Left cardiac atrium (tissue), 4 donors: ENCODE data around the gene RYR2. TPM values are rescaled to one million over a fixed set of nuclear protein-coding genes. Genes with fewer than 3 reads are reported as not detected.

Source experiments
- ATAC-seq, 2 donors: fragments of 200-7000 bp; cut with Tn5 transposase; one replicate each; pipeline ENCODE4 v1.9.1; 2020; ENCODE audit warnings: mild to moderate bottlenecking in 2 of 2, moderate library complexity in 2 of 2
- DNase-seq: peaks from one replicate; pipeline ENCODE4 v3.0.0-alpha.2; 2020
- intact Hi-C, 2 donors: fragments of 100-400 bp; cut with DNase I; formaldehyde crosslinking; loops; one replicate each; pipeline versions ENCODE4 v1.14.1 to v1.15.1; 2022 to 2023
- total RNA-seq, 2 donors: library from RNA; stranded (reverse); fragmentation: NEBNext Ultra II Directional; extraction: Animal tissue kit (Norgen Biotek cat#: 25700); gene quantifications; one replicate each; pipeline ENCODE4 v1.2.1, GENCODE V29; 2021
- donor health status: DM: no; HTN: yes; CAD: no.
- donor health status: DM: no; HTN: yes; CAD: no; lungs with severe emphysema.
- donor health status: DM: yes; HTN: yes; CAD: no.
- donor health status: Dilated cardiomyopathy.

Gene RYR2
- total RNA-seq, 2 donors from 2014 or later: 433 to 446 TPM

DNA sequence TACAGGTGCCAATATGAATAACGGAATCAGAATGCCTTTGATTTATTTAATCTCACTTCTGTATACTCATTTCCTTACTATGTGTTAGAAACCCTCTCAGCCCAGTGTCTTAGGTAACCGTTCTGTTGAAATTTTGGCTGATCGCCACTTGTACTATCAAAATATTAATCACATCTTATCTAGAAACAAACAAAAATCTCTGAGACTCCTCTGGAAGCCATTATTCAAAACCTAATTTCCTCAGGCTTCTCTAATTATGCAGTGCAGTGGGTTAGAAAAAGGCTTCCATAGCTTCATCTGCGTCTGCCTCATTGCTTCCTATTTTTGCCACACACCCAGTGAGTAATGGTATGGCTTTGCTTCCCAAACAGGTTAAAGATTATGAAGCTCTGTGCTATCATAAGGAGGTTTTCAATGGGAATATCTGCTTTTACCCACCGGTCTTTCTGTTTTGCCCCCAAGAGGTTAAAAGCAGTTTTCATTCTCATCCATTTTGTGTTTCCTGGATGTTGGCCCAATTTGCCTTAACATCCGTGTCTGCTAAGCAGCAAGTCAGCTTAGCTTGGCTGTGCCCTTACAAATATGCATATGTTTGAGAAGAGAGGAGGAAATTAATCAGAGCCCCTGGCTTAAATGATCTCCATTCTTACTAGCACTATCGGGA, 129.6 kb downstream of the RYR2 start:
- intact Hi-C loops: no loop called here
- no peak for DNase-seq
- ATAC-seq: peak in 1 of 2 donors; percentile 47

DNA sequence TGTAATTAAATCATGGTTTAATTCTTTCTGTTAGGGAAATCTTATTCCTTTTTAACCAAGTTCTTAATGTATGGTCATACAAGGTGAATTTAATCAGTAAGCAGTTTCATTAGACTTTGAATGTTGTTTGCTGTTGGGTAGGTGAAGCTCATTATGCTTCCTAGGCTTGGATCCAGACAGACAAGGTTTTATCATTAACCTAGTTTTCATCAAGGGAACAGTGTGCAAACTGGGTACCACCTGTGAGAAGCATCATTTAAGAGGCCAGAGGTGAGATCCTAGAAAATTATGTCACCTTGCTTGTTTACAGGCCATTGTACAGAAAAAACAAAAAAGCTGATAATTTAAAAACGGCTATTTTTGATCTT, 130.1 kb downstream of the RYR2 start:
- ATAC-seq: no peak
- intact Hi-C loops: no loop called here
- DNase-seq: no peak

GRCh38 chr1:237179503-237179902, 137.5 kb downstream of the RYR2 start:
- ATAC-seq (no peak), DNase-seq (no peak)
- intact Hi-C loops: no loop called here

- intact Hi-C loops: no loop called here
- DNase-seq (no peak), ATAC-seq (no peak)
Measured at GRCh38 chr1:237180256-237180655, 138.3 kb downstream of the RYR2 start.

GRCh38 chr1:237181743-237182317, 139.8 kb downstream of the RYR2 start:
- ATAC-seq: peak; percentile 62 to 65

GRCh38 chr1:237183963-237184540, 142.1 kb downstream of the RYR2 start:
- ATAC-seq (no peak), DNase-seq (no peak)
- intact Hi-C loops: no loop called here

More at GRCh38 chr1:237181743-237182317, 139.8 kb downstream of the RYR2 start:
- intact Hi-C loops: no loop called here
- no peak for DNase-seq

GRCh38 chr1:237186675-237187074, 144.7 kb downstream of the RYR2 start:
- no peak for DNase-seq
- ATAC-seq: peak; percentile 54 to 56
- intact Hi-C loops: no loop called here

DNA sequence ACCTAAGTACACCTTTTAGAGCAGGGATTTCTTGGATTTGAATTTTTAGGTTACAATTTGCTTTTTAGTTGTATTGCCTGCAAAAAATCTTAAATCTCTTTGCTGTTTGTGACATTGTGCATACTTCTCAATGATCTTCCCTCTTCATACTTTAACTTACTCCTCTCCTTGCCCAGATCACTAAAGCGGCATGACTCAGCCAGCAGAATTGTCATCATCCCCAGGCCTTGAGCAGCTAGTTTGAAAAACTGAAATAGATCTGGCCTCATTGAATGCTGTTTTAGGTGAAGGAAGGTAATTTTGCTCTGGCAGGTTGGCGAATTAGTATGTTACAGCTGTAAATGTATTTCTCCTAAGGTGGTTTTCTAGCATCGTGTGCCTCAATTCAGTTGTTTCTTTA, 145.9 kb downstream of the RYR2 start:
- intact Hi-C loops: no loop called here
- peak in 1 of 2 donors; percentile 37 for ATAC-seq
- DNase-seq: no peak

GRCh38 chr1:237191403-237191802, 149.4 kb downstream of the RYR2 start:
- intact Hi-C loops: no loop called here
- DNase-seq (no peak), ATAC-seq (no peak)

GRCh38 chr1:237197470-237198425, 155.8 kb downstream of the RYR2 start:
- DNase-seq (no peak), ATAC-seq (peak in 1 of 2 donors; percentile 75)
- intact Hi-C loops: no loop called here

DNA sequence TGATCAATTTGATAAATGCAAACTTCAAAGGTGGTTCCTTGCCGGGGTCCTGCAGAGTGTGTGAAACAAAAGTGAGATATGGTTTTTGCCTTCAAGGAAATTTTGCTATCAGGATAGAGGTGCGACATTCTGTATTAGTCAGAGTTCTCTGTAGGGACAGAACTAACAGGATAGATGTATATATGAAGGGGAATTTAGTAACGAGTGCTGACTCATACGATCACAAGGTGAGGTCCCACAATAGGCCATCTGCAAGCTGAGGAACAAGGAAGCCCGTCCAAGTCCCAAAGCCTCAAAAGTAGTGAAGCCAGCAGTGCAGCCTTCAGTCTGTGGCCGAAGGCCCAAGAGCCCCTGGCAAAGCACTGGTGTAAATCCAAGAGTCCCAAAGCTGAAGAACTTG, 157.0 kb downstream of the RYR2 start:
- DNase-seq (no peak), ATAC-seq (no peak)
- intact Hi-C loops: no loop called here

GRCh38 chr1:237201155-237201554, 159.2 kb downstream of the RYR2 start:
- ATAC-seq (no peak), DNase-seq (no peak)
- intact Hi-C loops: no loop called here

- intact Hi-C loops: no loop called here
- ATAC-seq (peak; percentile 8 to 12), DNase-seq (no peak)
Measured at GRCh38 chr1:237204841-237205240, 162.9 kb downstream of the RYR2 start.

- ATAC-seq (peak; percentile 75 to 95), DNase-seq (peak; percentile 80)
- intact Hi-C loops: no loop called here
Measured at GRCh38 chr1:237205400-237206064, 163.5 kb downstream of the RYR2 start.

DNA sequence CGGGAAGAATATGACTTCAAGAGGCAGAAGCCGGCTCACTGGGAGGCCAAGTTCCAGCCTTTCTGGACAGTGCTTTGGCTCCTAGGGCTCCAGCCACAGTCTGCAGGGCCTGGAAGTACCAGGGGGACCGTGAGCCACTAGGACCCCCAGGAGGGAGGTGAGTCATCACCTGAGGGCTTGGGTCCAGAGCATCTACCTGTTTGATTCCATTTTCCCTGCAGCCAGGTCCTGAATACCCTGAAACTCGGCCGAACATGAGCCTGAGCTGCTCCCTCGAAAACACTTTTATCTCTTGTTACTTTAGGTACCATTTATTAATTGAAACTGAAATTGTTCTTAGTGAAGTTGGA, 164.1 kb downstream of the RYR2 start:
- intact Hi-C loops: no loop called here
- DNase-seq (no peak), ATAC-seq (no peak)

- ATAC-seq: peak in 1 of 2 donors; percentile 53
- intact Hi-C loops: no loop called here
- no peak for DNase-seq
Measured at GRCh38 chr1:237211031-237211430, 169.0 kb downstream of the RYR2 start.

DNA sequence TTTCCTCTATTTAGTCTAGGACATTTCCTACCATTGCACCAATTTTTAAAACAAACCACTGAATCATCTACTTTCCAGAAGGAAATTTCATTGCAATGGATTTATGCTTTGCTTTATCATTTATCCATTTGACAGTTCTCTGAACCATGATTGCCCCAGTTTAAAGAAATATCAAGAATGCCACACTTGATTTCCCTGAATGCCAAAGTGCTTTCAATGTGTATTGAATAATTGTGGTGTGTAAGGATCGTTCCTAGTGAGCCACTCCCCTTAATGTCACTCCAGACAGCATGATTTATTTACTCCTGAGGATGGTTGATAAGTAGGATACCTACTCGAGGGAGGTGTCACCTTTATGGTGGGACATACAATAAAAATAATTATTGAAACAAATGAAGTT, 169.6 kb downstream of the RYR2 start:
- no peak for ATAC-seq
- no peak for DNase-seq
- intact Hi-C loops: no loop called here

- ATAC-seq (peak; percentile 76 to 79), DNase-seq (no peak)
- intact Hi-C loops: no loop called here
Measured at GRCh38 chr1:237219751-237220642, 178.0 kb downstream of the RYR2 start.
